ENCODE data around the gene OLA1. TPM values are rescaled to one million over a fixed set of nuclear protein-coding genes. Genes with fewer than 3 reads are reported as not detected.

The OLA1 gene
- total RNA-seq, 1 donor from 2014 or later: 157 TPM

GRCh38 chr2:174058456-174058855 is 189.9 kb downstream of the OLA1 start:
- Histone ChIP-seq H3K4me3 (ENCODE audit: low read depth, low read length) (no peak overlapping the region), H3K27me3 (ENCODE audit: control insufficient read depth, insufficient read depth, low read length) (no peaks in the 10 kb centered on the region), H3K36me3 (ENCODE audit: control insufficient read depth, insufficient read depth, low read length) (no peaks in the 10 kb centered on the region)
- no peak for TF ChIP-seq CTCF (IDR thresholded peaks at IDR 0.05; ENCODE audit: insufficient read depth, low read length, poor library complexity, severe bottlenecking)
- DNase-seq (ENCODE audit: low read depth): no peak

GRCh38 chr2:174058026-174058425 is 190.3 kb downstream of the OLA1 start:
- no peak for TF ChIP-seq CTCF (IDR thresholded peaks at IDR 0.05; ENCODE audit: insufficient read depth, low read length, poor library complexity, severe bottlenecking)
- Histone ChIP-seq H3K36me3 (ENCODE audit: control insufficient read depth, insufficient read depth, low read length) (no peaks in the 10 kb centered on the region), H3K4me3 (ENCODE audit: low read depth, low read length) (no peak overlapping the region), H3K27me3 (ENCODE audit: control insufficient read depth, insufficient read depth, low read length) (no peaks in the 10 kb centered on the region)
- no peak for DNase-seq (ENCODE audit: low read depth)

GRCh38 chr2:174054926-174055325 is 193.4 kb downstream of the OLA1 start:
- DNase-seq (ENCODE audit: low read depth): no peak
- no peak overlapping the region for H3K4me3 ChIP-seq (ENCODE audit: low read depth, low read length)
- H3K36me3 ChIP-seq (ENCODE audit: control insufficient read depth, insufficient read depth, low read length): no peaks in the 10 kb centered on the region
- TF ChIP-seq CTCF (IDR thresholded peaks at IDR 0.05; ENCODE audit: insufficient read depth, low read length, poor library complexity, severe bottlenecking): no peak
- H3K27me3 ChIP-seq (ENCODE audit: control insufficient read depth, insufficient read depth, low read length): no peaks in the 10 kb centered on the region

GRCh38 chr2:174053355-174054151 is 194.8 kb downstream of the OLA1 start:
- Histone ChIP-seq H3K36me3 (ENCODE audit: control insufficient read depth, insufficient read depth, low read length) (no peaks in the 10 kb centered on the region), H3K27me3 (ENCODE audit: control insufficient read depth, insufficient read depth, low read length) (no peaks in the 10 kb centered on the region), H3K4me3 (ENCODE audit: low read depth, low read length) (no peak overlapping the region)
- DNase-seq (ENCODE audit: low read depth): no peak
- TF ChIP-seq CTCF (IDR thresholded peaks at IDR 0.05; ENCODE audit: insufficient read depth, low read length, poor library complexity, severe bottlenecking): no peak

- no peak for TF ChIP-seq CTCF (IDR thresholded peaks at IDR 0.05; ENCODE audit: insufficient read depth, low read length, poor library complexity, severe bottlenecking)
- no peak overlapping the region for H3K4me3 ChIP-seq (ENCODE audit: low read depth, low read length)
- no peak for DNase-seq (ENCODE audit: low read depth)
- no peaks in the 10 kb centered on the region for H3K27me3 ChIP-seq (ENCODE audit: control insufficient read depth, insufficient read depth, low read length)
- H3K36me3 ChIP-seq (ENCODE audit: control insufficient read depth, insufficient read depth, low read length): no peaks in the 10 kb centered on the region
Observed at GRCh38 chr2:174052584-174052976, 195.8 kb downstream of the OLA1 start.

All from kidney epithelial cell (primary cell).